Brain microvascular endothelial cell (primary cell): Measurements from ENCODE around the gene CLNK.
A peak's percentile ranks its signal among the peaks of the same experiment; 100 is the strongest.

Experiments
- DNase-seq: peaks from one replicate; pipeline ENCODE4 v3.0.0-alpha.2; 2020
- H3K27ac ChIP-seq: fragments of 250-450 bp; sonication (Bioruptor Pico); 2 replicates; pipeline ENCODE4 v1.5.1; 2020; ENCODE audit warnings: mild to moderate bottlenecking, moderate library complexity
- H3K27me3 ChIP-seq: fragments of 250-450 bp; sonication (Bioruptor Pico); replicated peaks from 2 replicates; pipeline ENCODE4 v1.5.1; 2020; ENCODE audit warnings: mild to moderate bottlenecking
- H3K36me3 ChIP-seq: fragments of 250-450 bp; sonication (Bioruptor Pico); replicated peaks from 2 replicates; pipeline ENCODE4 v1.5.1; 2020; ENCODE audit warnings: mild to moderate bottlenecking
- H3K4me3 ChIP-seq: 2 replicates; pipeline ENCODE4 v1.5.1; 2011; ENCODE audit warnings: low read depth, mild to moderate bottlenecking, control low read depth, low read length, moderate library complexity
- in situ Hi-C: cut with HindIII; loops from 2 replicates; pipeline ENCODE4 v1.10.0; 2017; ENCODE audit warnings: low sequenced_read_pairs, low pct_ligation_motif_present
- TF ChIP-seq, protein P1 (sequence below): IDR thresholded peaks from 2 replicates; pipeline ENCODE4 v1.5.1; 2011; ENCODE audit warnings: low read depth, mild to moderate bottlenecking, moderate library complexity, low read length, control low read depth, inconsistent platforms; ENCODE audit errors: missing control alignments

CLNK gene

DNA sequence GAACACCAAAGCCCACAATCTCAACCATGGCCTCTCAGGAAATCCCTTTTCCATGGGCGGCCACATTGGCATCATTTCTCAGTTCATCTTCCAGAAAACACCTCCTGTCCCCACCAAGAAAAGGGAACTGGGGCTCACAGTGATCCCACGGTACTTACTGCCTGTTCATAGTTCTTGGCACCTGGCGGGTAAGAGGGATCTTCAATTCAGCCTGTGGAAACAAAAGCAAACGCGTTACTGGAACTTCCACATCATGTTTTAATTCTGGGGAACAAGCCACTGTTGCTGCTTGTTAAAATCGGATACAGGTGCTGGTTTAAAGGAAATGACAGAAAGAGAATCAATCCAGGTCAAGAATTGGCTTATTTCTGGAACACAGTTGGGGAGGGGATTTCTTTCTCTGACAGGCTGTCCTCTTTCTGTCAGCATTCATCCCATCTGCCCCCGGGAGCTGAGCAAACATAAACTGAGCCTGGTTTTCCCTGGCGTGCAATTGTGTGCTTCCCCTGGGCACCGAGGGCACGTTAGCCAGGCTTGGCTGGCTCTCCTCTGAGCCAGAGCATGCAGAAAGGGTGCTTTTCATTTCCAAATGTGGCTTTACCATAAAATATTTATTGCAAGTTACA lies 16.8 kb downstream of the CLNK start:
- H3K4me3 ChIP-seq = no peak overlapping the region
- no peaks in the 10 kb centered on the region for H3K36me3 ChIP-seq
- H3K27me3 ChIP-seq = no peaks in the 10 kb centered on the region
- DNase-seq = no peak
- no peak overlapping the region for H3K27ac ChIP-seq
- TF ChIP-seq, protein P1, sequence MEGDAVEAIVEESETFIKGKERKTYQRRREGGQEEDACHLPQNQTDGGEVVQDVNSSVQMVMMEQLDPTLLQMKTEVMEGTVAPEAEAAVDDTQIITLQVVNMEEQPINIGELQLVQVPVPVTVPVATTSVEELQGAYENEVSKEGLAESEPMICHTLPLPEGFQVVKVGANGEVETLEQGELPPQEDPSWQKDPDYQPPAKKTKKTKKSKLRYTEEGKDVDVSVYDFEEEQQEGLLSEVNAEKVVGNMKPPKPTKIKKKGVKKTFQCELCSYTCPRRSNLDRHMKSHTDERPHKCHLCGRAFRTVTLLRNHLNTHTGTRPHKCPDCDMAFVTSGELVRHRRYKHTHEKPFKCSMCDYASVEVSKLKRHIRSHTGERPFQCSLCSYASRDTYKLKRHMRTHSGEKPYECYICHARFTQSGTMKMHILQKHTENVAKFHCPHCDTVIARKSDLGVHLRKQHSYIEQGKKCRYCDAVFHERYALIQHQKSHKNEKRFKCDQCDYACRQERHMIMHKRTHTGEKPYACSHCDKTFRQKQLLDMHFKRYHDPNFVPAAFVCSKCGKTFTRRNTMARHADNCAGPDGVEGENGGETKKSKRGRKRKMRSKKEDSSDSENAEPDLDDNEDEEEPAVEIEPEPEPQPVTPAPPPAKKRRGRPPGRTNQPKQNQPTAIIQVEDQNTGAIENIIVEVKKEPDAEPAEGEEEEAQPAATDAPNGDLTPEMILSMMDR = no peak
- in situ Hi-C loops = no loop called here

DNA sequence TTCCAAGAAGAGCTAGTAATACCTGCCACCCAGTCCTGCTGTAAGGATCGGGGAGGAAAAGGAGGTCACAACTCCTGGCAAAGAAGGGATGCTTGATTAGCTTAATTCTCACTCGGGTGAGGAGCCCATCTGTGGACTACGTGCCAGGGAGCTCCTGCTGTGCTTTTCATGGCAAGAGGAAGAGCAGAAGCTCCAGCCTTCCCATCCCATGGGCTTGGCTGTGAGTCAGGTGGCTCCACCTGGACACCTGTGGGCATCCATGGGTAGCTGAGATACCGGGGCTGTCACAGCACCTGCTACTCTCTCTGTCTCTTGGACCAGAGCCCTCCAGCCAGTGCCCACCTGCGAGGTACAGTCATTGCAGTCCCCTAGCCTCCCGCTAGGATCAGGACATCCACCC lies 18.0 kb downstream of the CLNK start:
- no peaks in the 10 kb centered on the region for H3K27me3 ChIP-seq
- no peak overlapping the region for H3K27ac ChIP-seq
- H3K36me3 ChIP-seq = no peaks in the 10 kb centered on the region
- no peak overlapping the region for H3K4me3 ChIP-seq
- in situ Hi-C loops = no loop called here
- DNase-seq = no peak
- TF ChIP-seq, protein P1 = no peak

DNA sequence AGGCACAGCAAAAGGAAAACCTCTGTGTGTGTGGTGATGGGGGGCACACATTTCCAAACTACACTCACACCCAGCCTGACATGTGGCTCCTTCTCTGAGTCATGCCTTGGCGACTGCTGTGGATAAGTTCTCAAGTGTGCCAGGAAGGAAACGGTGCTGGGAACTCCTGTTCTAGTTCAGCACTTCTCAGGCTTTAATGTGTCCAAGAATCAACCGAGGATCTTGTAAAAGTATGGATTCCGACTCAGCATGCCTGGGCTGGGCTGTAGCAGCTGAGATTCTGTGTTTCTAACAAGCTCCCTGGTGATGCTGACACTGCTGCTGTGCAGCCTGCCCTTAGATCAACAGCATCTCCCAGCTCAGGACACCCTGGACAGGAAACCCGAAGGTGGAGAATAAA lies 20.2 kb downstream of the CLNK start:
- DNase-seq = peak; percentile 91
- TF ChIP-seq, protein P1 = no peak
- Histone ChIP-seq H3K36me3 (no peaks in the 10 kb centered on the region), H3K27ac (peak overlapping the region; percentile 61), H3K27me3 (no peaks in the 10 kb centered on the region), H3K4me3 (no peak overlapping the region)
- in situ Hi-C loops = no loop called here

DNA sequence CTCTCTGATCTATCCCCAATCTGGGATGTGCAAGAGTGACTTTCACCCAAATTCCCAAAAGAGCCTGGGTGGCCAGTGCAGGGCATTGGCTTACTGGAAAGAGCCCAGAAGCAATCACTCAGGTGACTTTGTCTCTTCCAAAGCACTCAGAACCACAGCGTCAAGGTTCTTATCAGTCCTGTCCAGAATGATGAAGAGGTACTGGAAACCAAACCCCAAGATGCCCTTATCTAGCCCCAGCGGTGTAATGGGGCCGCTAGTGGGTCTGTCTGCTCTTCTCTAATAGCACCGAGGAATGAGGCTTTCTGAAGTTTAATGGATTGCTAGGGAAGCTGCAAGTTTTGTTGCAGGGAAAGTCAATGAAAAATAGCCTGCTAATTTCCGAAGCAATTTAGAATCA lies 21.6 kb downstream of the CLNK start:
- TF ChIP-seq, protein P1 = no peak
- Histone ChIP-seq H3K36me3 (no peaks in the 10 kb centered on the region), H3K27ac (no peak overlapping the region), H3K27me3 (no peaks in the 10 kb centered on the region), H3K4me3 (no peak overlapping the region)
- no peak for DNase-seq
- in situ Hi-C loops = no loop called here

DNA sequence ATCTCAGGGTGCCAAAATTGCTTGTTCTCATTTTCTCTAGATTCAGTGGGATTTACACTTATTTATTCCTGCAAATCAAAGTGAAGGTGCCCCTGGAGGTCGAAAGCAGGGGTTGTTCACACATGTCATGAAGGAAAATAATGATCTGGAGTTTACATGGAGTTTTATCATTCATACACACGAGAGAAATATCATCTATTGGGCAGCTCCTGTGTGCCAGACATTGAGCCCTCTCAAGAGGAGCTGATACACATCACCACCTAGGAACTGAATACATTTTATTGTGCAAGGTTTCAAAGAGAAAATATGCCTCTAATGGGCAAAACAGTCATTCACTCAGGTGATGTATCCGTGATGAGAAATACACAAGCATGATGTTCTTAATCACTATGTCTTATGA lies 23.5 kb downstream of the CLNK start:
- no peak overlapping the region for H3K27ac ChIP-seq
- no peak overlapping the region for H3K4me3 ChIP-seq
- no peak for DNase-seq
- H3K36me3 ChIP-seq = no peaks in the 10 kb centered on the region
- TF ChIP-seq, protein P1 = no peak
- in situ Hi-C loops = no loop called here
- H3K27me3 ChIP-seq = no peaks in the 10 kb centered on the region

DNA sequence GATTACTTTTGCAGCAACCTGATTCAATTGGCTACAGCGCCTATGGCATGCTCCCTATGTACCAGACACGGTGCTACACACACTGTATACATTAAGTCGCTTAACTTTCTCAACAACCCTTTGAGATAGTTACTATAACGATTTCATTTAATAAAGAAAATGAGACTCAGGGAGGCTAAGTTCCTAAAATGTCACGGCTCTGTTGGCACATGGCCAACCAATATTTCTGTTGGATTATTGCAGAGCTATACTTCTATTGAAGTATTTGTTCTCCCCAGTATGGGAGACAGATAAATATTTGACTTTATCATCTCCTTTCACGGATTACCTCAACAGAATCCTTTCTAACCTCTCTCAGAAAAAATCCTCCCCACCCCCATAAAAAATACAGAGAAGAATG lies 25.3 kb downstream of the CLNK start:
- TF ChIP-seq, protein P1 = no peak
- H3K27ac ChIP-seq = no peak overlapping the region
- H3K4me3 ChIP-seq = no peak overlapping the region
- no peak for DNase-seq
- no peaks in the 10 kb centered on the region for H3K36me3 ChIP-seq
- in situ Hi-C loops = no loop called here
- no peaks in the 10 kb centered on the region for H3K27me3 ChIP-seq
